Neural crest cell (in vitro differentiated cells): Measurements from ENCODE around the gene CDCA4. TPM values are rescaled to one million over a fixed set of nuclear protein-coding genes. Genes with fewer than 3 reads are reported as not detected.

ENCODE experiments used
- DNase-seq: peaks from one replicate; pipeline ENCODE4 v3.0.0; 2021; ENCODE audit warnings: low read depth, mixed read lengths, low spot score
- H3K27ac Mint-ChIP-seq: one replicate; pipeline ENCODE4 v1.8.0; 2021; ENCODE audit warnings: mild to moderate bottlenecking, mixed read lengths; ENCODE audit not compliant: unreplicated experiment
- H3K27me3 Mint-ChIP-seq: 2 replicates; pipeline ENCODE4 v1.8.0; 2021; ENCODE audit warnings: low read depth, mild to moderate bottlenecking, mixed read lengths
- H3K36me3 Mint-ChIP-seq: 2 replicates; pipeline ENCODE4 v1.8.0; 2021; ENCODE audit warnings: low read depth, mild to moderate bottlenecking, mixed read lengths
- H3K4me1 Mint-ChIP-seq: 2 replicates; pipeline ENCODE4 v1.8.0; 2021; ENCODE audit warnings: mixed read lengths
- H3K4me3 Mint-ChIP-seq: one replicate; pipeline ENCODE4 v1.8.0; 2021; ENCODE audit warnings: mild to moderate bottlenecking, mixed read lengths
- H3K9me3 Mint-ChIP-seq: 2 replicates; pipeline ENCODE4 v1.8.0; 2021; ENCODE audit warnings: mixed read lengths
- total RNA-seq: library from RNA; stranded (reverse); gene quantifications from 2 replicates; pipeline ENCODE4 v1.2.1, GENCODE V29; 2021
- TF ChIP-seq, protein P1 (sequence below): fragments of 200-600 bp; sonication (generic); conservative IDR thresholded peaks from 2 replicates; pipeline ENCODE4 v1.5.0; 2021; ENCODE audit warnings: antibody characterized with exemption, mild to moderate bottlenecking

Gene CDCA4
- total RNA-seq, 1 donor from 2014 or later = 58.2 TPM

DNA sequence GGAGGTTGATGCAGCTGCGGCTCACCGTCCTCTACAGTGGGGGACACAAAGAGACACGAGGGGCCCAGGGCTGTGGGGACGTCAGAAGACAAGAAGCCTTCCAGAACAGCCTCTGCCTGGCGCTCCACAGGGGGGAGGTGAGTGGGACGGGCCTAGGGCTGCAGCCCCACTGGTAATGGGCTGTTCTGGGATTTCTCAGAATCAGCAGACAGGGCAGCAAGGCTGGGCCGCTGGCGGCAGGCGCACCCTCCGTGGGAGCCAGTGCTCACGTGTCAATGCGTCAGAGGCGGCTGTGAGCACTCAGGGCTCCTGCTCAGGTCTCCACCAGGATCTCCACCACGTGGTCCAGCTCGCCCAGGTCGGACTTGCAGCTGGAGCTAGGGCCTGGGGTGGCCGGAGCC, 10.0 kb downstream of the CDCA4 start:
- H3K4me3 Mint-ChIP-seq = no peak overlapping the region
- no peak for DNase-seq
- H3K27me3 Mint-ChIP-seq = no peaks in the 10 kb centered on the region
- TF ChIP-seq, protein P1, sequence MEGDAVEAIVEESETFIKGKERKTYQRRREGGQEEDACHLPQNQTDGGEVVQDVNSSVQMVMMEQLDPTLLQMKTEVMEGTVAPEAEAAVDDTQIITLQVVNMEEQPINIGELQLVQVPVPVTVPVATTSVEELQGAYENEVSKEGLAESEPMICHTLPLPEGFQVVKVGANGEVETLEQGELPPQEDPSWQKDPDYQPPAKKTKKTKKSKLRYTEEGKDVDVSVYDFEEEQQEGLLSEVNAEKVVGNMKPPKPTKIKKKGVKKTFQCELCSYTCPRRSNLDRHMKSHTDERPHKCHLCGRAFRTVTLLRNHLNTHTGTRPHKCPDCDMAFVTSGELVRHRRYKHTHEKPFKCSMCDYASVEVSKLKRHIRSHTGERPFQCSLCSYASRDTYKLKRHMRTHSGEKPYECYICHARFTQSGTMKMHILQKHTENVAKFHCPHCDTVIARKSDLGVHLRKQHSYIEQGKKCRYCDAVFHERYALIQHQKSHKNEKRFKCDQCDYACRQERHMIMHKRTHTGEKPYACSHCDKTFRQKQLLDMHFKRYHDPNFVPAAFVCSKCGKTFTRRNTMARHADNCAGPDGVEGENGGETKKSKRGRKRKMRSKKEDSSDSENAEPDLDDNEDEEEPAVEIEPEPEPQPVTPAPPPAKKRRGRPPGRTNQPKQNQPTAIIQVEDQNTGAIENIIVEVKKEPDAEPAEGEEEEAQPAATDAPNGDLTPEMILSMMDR = no peak
- peaks cover 27% of the 10 kb centered on the region for H3K4me1 Mint-ChIP-seq
- H3K36me3 Mint-ChIP-seq = peaks cover 1% of the 10 kb centered on the region
- H3K9me3 Mint-ChIP-seq = no peaks in the 10 kb centered on the region
- H3K27ac Mint-ChIP-seq = no peak overlapping the region

DNA sequence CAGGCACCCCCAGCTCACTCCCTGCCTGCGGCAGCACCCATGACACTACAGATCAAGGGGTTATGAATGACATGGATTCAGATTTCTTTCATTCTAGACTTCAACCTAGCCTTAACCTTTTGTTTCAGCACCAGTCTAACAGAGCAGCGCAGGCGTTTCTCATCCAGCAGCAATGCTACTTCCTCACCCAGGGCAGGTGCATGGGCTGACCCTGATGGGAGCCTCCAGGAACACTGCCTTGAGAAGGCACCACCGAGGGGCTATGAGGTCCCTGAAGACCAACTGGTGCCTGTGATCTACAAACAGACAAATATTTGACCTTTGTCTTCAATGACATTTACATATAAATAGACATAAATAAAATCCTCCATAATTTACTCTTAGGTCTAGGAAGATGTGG, 10.8 kb downstream of the CDCA4 start:
- TF ChIP-seq, protein P1 = no peak
- H3K36me3 Mint-ChIP-seq = no peaks in the 10 kb centered on the region
- no peak overlapping the region for H3K27ac Mint-ChIP-seq
- no peak overlapping the region for H3K4me3 Mint-ChIP-seq
- no peaks in the 10 kb centered on the region for H3K27me3 Mint-ChIP-seq
- peaks cover 21% of the 10 kb centered on the region for H3K4me1 Mint-ChIP-seq
- H3K9me3 Mint-ChIP-seq = no peaks in the 10 kb centered on the region
- DNase-seq = no peak

DNA sequence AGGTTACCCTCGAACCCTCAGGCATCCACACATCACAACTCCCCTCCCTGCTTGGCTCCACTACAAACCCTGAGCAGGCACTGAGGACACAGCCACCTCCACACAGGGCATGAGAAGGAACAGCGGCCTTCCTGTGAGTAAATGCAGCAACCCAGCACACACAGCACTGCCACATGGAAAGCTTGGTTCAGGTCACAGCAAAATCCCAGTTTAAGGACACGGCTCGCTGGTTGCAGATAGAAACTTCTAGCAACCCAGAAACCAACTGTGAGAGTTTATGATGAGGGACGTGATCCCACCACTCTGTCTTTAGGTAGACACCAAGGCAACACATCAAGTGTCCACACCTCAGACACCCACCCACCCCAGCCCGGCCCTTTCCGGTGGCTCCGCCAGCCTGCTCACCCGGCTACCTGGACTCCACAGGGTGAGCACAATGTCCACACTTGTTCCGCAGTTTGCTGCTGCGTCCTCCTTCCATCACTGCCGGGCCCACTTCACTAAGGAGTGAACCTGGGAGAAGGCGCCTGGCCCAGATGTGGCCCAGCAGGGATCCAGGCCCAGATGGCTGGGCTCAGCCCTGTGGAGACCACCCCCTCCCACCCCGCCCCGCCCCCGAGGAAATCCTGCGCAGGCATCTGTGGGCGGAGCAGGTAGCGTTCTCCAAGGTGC, 13.2 kb downstream of the CDCA4 start:
- TF ChIP-seq, protein P1 = no peak
- Mint-ChIP-seq H3K27me3 (no peaks in the 10 kb centered on the region), H3K36me3 (no peaks in the 10 kb centered on the region), H3K27ac (no peak overlapping the region), H3K9me3 (no peaks in the 10 kb centered on the region), H3K4me3 (no peak overlapping the region), H3K4me1 (no peaks in the 10 kb centered on the region)
- no peak for DNase-seq

DNA sequence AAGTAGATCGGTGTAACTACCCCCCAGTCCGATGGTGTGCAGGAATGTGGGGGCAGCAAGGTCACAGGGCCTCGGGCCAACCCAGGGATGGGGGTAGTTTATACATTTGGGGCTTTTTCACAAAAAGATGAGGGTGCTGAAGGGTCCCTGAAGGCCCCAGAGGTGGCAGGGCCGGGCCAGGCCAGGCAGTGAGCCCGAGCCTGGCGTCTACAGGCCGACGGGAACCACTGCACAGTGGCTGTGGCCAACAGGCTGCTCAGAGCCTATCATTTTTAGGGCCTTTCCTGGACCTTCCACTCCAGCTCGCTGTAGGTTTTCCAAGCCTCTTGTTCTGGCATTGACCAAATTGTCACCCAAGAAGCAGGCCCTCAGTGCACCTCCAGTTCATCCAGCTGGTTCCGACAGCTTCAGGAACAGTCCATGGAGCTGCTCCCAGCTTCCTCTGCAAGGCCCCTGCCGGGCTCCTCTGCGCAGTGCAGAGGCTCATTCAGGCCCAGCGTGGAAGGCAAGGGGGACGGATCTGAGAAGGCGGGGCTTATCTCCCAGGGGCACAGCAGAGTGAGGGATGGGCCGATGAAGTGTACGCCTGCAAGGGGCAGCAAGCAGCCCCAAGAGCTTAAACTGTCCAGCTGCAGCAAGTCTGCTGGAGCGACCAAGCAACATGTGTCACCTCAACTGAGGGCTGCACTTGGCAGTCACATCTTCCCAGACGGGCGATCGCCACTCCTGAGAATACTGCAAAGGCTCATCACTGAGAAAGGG, 13.9 kb downstream of the CDCA4 start:
- Mint-ChIP-seq H3K27ac (no peak overlapping the region), H3K9me3 (no peaks in the 10 kb centered on the region), H3K27me3 (no peaks in the 10 kb centered on the region), H3K36me3 (no peaks in the 10 kb centered on the region), H3K4me1 (no peaks in the 10 kb centered on the region), H3K4me3 (no peak overlapping the region)
- DNase-seq = no peak
- TF ChIP-seq, protein P1 = no peak

DNA sequence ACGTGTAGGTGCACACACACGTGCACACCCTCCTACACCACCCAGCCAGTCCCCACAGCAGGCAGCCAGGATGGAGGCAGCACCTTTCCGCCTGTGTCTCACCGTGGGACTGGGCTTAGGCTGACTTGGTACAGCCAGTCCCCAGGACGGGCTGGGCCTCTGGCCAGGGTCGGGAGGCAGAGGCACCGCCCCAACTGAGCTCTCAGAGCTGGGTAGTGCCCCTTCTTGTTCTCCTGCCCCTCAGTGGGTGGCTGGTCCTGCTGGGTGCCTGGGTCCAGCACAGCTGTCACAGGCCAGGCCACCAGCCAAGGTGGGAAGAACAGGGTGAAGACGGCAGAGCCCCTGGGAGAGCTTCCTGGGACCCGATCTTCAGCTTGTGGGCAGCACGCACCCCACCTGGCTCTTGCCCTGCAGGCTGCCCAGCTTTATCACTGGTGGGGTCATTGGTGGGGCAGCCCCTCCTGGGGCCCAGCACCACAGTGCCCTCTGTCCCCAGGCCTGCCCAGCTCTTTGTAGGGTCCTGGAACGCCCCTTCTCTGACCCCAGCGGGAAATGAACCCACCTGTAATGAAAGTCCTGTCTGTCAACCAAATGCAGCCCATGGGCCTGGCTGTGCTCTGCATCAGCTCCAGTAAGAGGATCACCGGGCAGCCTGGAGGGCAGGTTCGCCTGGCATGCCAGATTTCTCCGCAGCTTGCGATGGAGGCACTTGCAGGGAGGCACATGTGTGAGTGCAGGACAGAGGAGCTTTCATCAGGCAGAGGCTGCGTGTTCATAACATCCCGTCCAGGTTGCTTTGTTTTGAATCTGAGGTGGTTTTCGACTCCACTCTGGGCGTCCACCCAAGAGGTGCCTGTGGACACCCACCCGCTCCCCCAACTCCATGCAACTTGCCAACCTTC, 14.7 kb downstream of the CDCA4 start:
- no peaks in the 10 kb centered on the region for H3K36me3 Mint-ChIP-seq
- H3K27ac Mint-ChIP-seq = no peak overlapping the region
- no peaks in the 10 kb centered on the region for H3K4me1 Mint-ChIP-seq
- TF ChIP-seq, protein P1 = no peak
- H3K9me3 Mint-ChIP-seq = no peaks in the 10 kb centered on the region
- no peak overlapping the region for H3K4me3 Mint-ChIP-seq
- H3K27me3 Mint-ChIP-seq = no peaks in the 10 kb centered on the region
- no peak for DNase-seq
